ENCODE measurements around the gene WBP1L.

DNA sequence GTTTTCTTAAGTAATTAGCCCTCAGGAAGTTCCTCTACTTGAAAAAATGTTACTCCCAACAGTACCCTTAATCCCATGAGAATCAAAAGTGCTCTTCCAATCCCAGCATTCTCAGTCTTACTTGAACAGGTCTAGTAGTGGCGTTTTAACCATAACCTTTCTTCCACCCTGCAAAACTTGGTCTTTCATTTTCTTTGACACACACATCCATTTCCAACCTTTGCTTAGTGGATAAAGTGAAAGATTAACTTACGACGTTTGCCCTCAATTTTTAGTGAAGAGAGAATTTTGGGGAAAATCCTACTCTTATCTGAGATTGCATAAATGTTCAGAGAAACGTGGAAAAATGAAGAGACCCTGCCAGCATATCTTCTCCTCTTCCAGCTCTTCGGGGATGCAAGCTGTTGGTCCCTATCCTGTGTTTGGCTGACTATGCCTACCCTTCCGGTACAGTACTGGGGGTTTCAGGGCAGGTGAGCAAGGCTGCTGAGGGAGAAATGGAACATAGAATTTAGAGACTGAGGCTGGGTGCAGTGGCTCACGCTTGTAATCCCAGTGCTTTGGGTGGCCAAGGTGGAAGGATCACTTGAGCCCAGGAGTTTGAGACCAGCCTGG lies 18.8 kb downstream of the WBP1L start:
- TF ChIP-seq, protein P1, sequence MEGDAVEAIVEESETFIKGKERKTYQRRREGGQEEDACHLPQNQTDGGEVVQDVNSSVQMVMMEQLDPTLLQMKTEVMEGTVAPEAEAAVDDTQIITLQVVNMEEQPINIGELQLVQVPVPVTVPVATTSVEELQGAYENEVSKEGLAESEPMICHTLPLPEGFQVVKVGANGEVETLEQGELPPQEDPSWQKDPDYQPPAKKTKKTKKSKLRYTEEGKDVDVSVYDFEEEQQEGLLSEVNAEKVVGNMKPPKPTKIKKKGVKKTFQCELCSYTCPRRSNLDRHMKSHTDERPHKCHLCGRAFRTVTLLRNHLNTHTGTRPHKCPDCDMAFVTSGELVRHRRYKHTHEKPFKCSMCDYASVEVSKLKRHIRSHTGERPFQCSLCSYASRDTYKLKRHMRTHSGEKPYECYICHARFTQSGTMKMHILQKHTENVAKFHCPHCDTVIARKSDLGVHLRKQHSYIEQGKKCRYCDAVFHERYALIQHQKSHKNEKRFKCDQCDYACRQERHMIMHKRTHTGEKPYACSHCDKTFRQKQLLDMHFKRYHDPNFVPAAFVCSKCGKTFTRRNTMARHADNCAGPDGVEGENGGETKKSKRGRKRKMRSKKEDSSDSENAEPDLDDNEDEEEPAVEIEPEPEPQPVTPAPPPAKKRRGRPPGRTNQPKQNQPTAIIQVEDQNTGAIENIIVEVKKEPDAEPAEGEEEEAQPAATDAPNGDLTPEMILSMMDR (IDR thresholded peaks at IDR 0.05; ENCODE audit: insufficient read depth, low read length, poor library complexity, severe bottlenecking), result no peak
- no peak for TF ChIP-seq EZH2phosphoT487 (conservative IDR thresholded peaks at IDR 0.05; ENCODE audit: low read length)

Data from SU-DHL-6 (cell line).